Uterus (tissue), 2 donors: Measurements from ENCODE around the gene OBSCN.

ENCODE experiments used
- POLR2A ChIP-seq, 2 donors: fragments of 450-650 bp; IDR thresholded peaks; one replicate each; pipeline ENCODE4 v1.6.1; 2016; ENCODE audit warnings: antibody characterized with exemption in 2 of 2, mild to moderate bottlenecking in 1 of 2, moderate library complexity in 1 of 2
- TF ChIP-seq, protein P1 (sequence below), 4 experiments: fragments of 200-600 bp in 2 of 4; fragments of 450-650 bp in 2 of 4; sonication (generic) in 2 of 4; IDR thresholded peaks; one replicate each; pipeline ENCODE4 v1.5.1; 2016 to 2019; ENCODE audit warnings: antibody characterized with exemption in 4 of 4, mild to moderate bottlenecking in 2 of 4, moderate library complexity in 1 of 4

DNA sequence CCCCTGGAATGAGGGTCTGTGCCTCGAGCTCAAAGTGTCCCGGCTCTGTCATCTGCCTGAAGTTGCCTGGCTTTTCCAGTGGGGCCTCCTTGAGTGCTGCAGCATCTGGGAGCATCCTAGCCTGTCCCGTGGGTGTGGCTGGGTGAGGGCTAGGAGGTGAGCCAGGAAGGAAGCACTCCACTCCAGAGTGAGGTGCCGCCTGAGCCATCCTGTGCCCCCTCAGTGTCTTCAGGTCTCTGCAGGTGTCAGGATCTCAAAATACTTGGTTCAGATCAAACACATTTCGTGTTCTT, 30.7 kb upstream of the OBSCN start:
- TF ChIP-seq, protein P1, sequence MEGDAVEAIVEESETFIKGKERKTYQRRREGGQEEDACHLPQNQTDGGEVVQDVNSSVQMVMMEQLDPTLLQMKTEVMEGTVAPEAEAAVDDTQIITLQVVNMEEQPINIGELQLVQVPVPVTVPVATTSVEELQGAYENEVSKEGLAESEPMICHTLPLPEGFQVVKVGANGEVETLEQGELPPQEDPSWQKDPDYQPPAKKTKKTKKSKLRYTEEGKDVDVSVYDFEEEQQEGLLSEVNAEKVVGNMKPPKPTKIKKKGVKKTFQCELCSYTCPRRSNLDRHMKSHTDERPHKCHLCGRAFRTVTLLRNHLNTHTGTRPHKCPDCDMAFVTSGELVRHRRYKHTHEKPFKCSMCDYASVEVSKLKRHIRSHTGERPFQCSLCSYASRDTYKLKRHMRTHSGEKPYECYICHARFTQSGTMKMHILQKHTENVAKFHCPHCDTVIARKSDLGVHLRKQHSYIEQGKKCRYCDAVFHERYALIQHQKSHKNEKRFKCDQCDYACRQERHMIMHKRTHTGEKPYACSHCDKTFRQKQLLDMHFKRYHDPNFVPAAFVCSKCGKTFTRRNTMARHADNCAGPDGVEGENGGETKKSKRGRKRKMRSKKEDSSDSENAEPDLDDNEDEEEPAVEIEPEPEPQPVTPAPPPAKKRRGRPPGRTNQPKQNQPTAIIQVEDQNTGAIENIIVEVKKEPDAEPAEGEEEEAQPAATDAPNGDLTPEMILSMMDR (IDR thresholded peaks at IDR 0.05), result no peak
- TF ChIP-seq POLR2A (IDR thresholded peaks at IDR 0.05), result no peak
